ENCODE measurements around the gene ATP6V1A.

DNA sequence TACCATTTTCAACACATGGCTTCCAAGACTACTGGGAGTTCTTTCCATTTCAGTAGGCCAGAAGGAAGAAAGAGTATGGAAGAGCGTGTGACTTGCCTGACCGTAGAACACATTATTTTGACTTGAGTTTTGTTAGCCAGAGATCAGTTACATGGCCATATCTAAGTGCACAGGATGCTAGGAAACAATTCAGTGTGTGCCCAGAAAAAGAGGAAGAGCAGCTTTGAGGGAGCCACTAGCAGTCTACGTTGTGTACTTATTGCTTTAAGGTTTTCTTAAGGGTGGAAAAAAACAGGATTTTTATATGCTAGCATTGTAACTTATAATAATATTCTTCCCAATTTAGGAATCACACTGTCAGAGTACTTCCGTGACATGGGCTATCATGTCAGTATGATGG, 47.7 kb downstream of the ATP6V1A start:
- TF ChIP-seq, protein P1, sequence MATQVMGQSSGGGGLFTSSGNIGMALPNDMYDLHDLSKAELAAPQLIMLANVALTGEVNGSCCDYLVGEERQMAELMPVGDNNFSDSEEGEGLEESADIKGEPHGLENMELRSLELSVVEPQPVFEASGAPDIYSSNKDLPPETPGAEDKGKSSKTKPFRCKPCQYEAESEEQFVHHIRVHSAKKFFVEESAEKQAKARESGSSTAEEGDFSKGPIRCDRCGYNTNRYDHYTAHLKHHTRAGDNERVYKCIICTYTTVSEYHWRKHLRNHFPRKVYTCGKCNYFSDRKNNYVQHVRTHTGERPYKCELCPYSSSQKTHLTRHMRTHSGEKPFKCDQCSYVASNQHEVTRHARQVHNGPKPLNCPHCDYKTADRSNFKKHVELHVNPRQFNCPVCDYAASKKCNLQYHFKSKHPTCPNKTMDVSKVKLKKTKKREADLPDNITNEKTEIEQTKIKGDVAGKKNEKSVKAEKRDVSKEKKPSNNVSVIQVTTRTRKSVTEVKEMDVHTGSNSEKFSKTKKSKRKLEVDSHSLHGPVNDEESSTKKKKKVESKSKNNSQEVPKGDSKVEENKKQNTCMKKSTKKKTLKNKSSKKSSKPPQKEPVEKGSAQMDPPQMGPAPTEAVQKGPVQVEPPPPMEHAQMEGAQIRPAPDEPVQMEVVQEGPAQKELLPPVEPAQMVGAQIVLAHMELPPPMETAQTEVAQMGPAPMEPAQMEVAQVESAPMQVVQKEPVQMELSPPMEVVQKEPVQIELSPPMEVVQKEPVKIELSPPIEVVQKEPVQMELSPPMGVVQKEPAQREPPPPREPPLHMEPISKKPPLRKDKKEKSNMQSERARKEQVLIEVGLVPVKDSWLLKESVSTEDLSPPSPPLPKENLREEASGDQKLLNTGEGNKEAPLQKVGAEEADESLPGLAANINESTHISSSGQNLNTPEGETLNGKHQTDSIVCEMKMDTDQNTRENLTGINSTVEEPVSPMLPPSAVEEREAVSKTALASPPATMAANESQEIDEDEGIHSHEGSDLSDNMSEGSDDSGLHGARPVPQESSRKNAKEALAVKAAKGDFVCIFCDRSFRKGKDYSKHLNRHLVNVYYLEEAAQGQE (IDR thresholded peaks at IDR 0.05; ENCODE audit: insufficient read depth in 1 of 2, low read depth in 2 of 2, low read length in 1 of 2), result no peak
- TF ChIP-seq, protein P2, sequence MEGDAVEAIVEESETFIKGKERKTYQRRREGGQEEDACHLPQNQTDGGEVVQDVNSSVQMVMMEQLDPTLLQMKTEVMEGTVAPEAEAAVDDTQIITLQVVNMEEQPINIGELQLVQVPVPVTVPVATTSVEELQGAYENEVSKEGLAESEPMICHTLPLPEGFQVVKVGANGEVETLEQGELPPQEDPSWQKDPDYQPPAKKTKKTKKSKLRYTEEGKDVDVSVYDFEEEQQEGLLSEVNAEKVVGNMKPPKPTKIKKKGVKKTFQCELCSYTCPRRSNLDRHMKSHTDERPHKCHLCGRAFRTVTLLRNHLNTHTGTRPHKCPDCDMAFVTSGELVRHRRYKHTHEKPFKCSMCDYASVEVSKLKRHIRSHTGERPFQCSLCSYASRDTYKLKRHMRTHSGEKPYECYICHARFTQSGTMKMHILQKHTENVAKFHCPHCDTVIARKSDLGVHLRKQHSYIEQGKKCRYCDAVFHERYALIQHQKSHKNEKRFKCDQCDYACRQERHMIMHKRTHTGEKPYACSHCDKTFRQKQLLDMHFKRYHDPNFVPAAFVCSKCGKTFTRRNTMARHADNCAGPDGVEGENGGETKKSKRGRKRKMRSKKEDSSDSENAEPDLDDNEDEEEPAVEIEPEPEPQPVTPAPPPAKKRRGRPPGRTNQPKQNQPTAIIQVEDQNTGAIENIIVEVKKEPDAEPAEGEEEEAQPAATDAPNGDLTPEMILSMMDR (IDR thresholded peaks at IDR 0.05), result no peak
- TF ChIP-seq POLR2AphosphoS5 (IDR thresholded peaks at IDR 0.05; ENCODE audit: low read depth, low read length) (no peak), TCF7L2 (IDR thresholded peaks at IDR 0.05; ENCODE audit: low read depth, low read length) (no peak)
